ENCODE data around the gene CD248.
A peak's percentile ranks its signal among the peaks of the same experiment; 100 is the strongest.
"Not testable (repeated sequence)": the region's sequence is repeated elsewhere in the genome, so short reads cannot be mapped to it uniquely, and the experiment has no call there.

The CD248 gene

GRCh38 chr11:66289548-66290329 lies 27.1 kb downstream of the CD248 start:
- DNase-seq (ENCODE audit: low read depth): peak; percentile 80

GRCh38 chr11:66288671-66289547 lies 27.9 kb downstream of the CD248 start, which contains the start of gene YIF1A:
YIF1A (minus strand) TSS chr11:66289143; CDS start chr11:66288985, 158 bp downstream.
- DNase-seq (ENCODE audit: low read depth): peak; percentile 97

GRCh38 chr11:66287889-66288670 lies 28.8 kb downstream of the CD248 start:
- DNase-seq (ENCODE audit: low read depth): no peak

GRCh38 chr11:66287211-66287888 lies 29.5 kb downstream of the CD248 start:
- DNase-seq (ENCODE audit: low read depth): no peak

GRCh38 chr11:66286699-66287098 lies 30.1 kb downstream of the CD248 start:
- DNase-seq (ENCODE audit: low read depth): no peak

GRCh38 chr11:66285250-66285947 lies 31.4 kb downstream of the CD248 start:
- DNase-seq (ENCODE audit: low read depth): no peak

GRCh38 chr11:66284526-66285078 lies 32.2 kb downstream of the CD248 start:
- no peak for DNase-seq (ENCODE audit: low read depth)

- DNase-seq (ENCODE audit: low read depth): no peak
Measured at GRCh38 chr11:66283461-66284105, 33.3 kb downstream of the CD248 start.

- peak; percentile 99 for DNase-seq (ENCODE audit: low read depth)
Measured at GRCh38 chr11:66282468-66283455, 34.1 kb downstream of the CD248 start.

GRCh38 chr11:66281776-66282467 lies 34.9 kb downstream of the CD248 start:
- no peak for DNase-seq (ENCODE audit: low read depth)

GRCh38 chr11:66281001-66281400 lies 35.8 kb downstream of the CD248 start:
- DNase-seq (ENCODE audit: low read depth): no peak

- DNase-seq (ENCODE audit: low read depth): no peak
Measured at GRCh38 chr11:66280428-66280827, 36.4 kb downstream of the CD248 start.

GRCh38 chr11:66279092-66279734 lies 37.6 kb downstream of the CD248 start:
- no peak for DNase-seq (ENCODE audit: low read depth)

- no peak for DNase-seq (ENCODE audit: low read depth)
Measured at GRCh38 chr11:66278363-66279091, 38.3 kb downstream of the CD248 start.

- peak; percentile 52 for DNase-seq (ENCODE audit: low read depth)
Measured at GRCh38 chr11:66277471-66278362, 39.1 kb downstream of the CD248 start, which contains the start of gene CNIH2. CNIH2 (plus strand) TSS chr11:66278175; CDS start chr11:66278457, 282 bp downstream.

- not testable (repeated sequence) for DNase-seq (ENCODE audit: low read depth)
Measured at GRCh38 chr11:66277064-66277463, 39.8 kb downstream of the CD248 start.

Measured in activated T-cell treated with anti-CD3 and anti-CD28 coated beads for 48 hours (primary cell).